Astrocyte (in vitro differentiated cells and primary cell): ENCODE measurements around the gene RABGAP1L. TPM values are rescaled to one million over a fixed set of nuclear protein-coding genes. Genes with fewer than 3 reads are reported as not detected.

Source experiments
- DNase-seq: peaks from one replicate; pipeline ENCODE4 v3.0.0-alpha.2; 2010; ENCODE audit warnings: low read depth
- FAIRE-seq: peaks from 2 replicates; lab custom pipeline; 2011; peaks lifted over from hg19 to GRCh38; lab: Jason Lieb, UNC
- H2AFZ ChIP-seq: 2 replicates; pipeline ENCODE4 v1.6.0; 2012; ENCODE audit warnings: low read depth, low read length, inconsistent platforms
- H3K27ac ChIP-seq: 2 replicates; pipeline ENCODE4 v1.5.1; 2011; ENCODE audit warnings: low read depth, low read length, inconsistent platforms
- H3K27me3 ChIP-seq: 2 replicates; pipeline ENCODE4 v1.6.0; 2011; ENCODE audit warnings: low read length, inconsistent platforms; ENCODE audit not compliant: insufficient read depth
- H3K36me3 ChIP-seq: 2 replicates; pipeline ENCODE4 v1.5.1; 2011; ENCODE audit warnings: low read length, inconsistent platforms; ENCODE audit not compliant: insufficient read depth
- H3K4me1 ChIP-seq: 2 replicates; pipeline ENCODE4 v1.5.1; 2011; ENCODE audit warnings: low read length, inconsistent platforms; ENCODE audit not compliant: insufficient read depth
- H3K4me2 ChIP-seq: 2 replicates; pipeline ENCODE4 v1.6.0; 2012; ENCODE audit warnings: low read length, inconsistent platforms
- H3K4me3 ChIP-seq: 2 replicates; pipeline ENCODE4 v1.5.1; 2011; ENCODE audit warnings: low read depth, mild to moderate bottlenecking, low read length, inconsistent platforms; ENCODE audit not compliant: insufficient read depth
- H3K79me2 ChIP-seq: 2 replicates; pipeline ENCODE4 v1.6.0; 2012; ENCODE audit warnings: mild to moderate bottlenecking, low read length, inconsistent platforms; ENCODE audit not compliant: insufficient read depth
- H3K9ac ChIP-seq: 2 replicates; pipeline ENCODE4 v1.6.0; 2012; ENCODE audit warnings: mild to moderate bottlenecking, low read length, inconsistent platforms
- H3K9me3 ChIP-seq: 2 replicates; pipeline ENCODE4 v1.5.1; 2012; ENCODE audit warnings: low read depth, mild to moderate bottlenecking, low read length, inconsistent platforms; ENCODE audit not compliant: insufficient read depth
- H4K20me1 ChIP-seq: 2 replicates; pipeline ENCODE4 v1.6.0; 2012; ENCODE audit warnings: low read length, inconsistent platforms; ENCODE audit not compliant: insufficient read depth
- H3K27ac Mint-ChIP-seq: one replicate; pipeline ENCODE4 v1.8.0; 2021; ENCODE audit warnings: mild to moderate bottlenecking, mixed read lengths; ENCODE audit not compliant: unreplicated experiment
- H3K27me3 Mint-ChIP-seq: one replicate; pipeline ENCODE4 v1.8.0; 2021; ENCODE audit warnings: low read depth, mixed read lengths; ENCODE audit not compliant: unreplicated experiment
- H3K36me3 Mint-ChIP-seq: one replicate; pipeline ENCODE4 v1.8.0; 2021; ENCODE audit warnings: low read depth, mixed read lengths; ENCODE audit not compliant: unreplicated experiment
- H3K4me1 Mint-ChIP-seq: one replicate; pipeline ENCODE4 v1.8.0; 2021; ENCODE audit warnings: low read depth, mixed read lengths; ENCODE audit not compliant: unreplicated experiment
- H3K4me3 Mint-ChIP-seq: one replicate; pipeline ENCODE4 v1.8.0; 2021; ENCODE audit warnings: mild to moderate bottlenecking, moderate library complexity, mixed read lengths; ENCODE audit not compliant: unreplicated experiment
- H3K9me3 Mint-ChIP-seq: one replicate; pipeline ENCODE4 v1.8.0; 2021; ENCODE audit warnings: mild to moderate bottlenecking, mixed read lengths; ENCODE audit not compliant: unreplicated experiment
- CTCF ChIP-seq: IDR thresholded peaks from 2 replicates; pipeline ENCODE4 v1.5.1; 2011; ENCODE audit warnings: low read depth, mild to moderate bottlenecking, inconsistent platforms, low read length, moderate library complexity; ENCODE audit not compliant: insufficient read depth
- EZH2 ChIP-seq: IDR thresholded peaks from 2 replicates; pipeline ENCODE4 v1.6.1; 2012; ENCODE audit warnings: mild to moderate bottlenecking, low read length, inconsistent platforms; ENCODE audit not compliant: insufficient read depth
- total RNA-seq: library from RNA; stranded (reverse); gene quantifications from 2 replicates; pipeline ENCODE4 v1.2.1, GENCODE V29; 2021

The RABGAP1L gene
- total RNA-seq, 1 donor from 2014 or later = 40.2 TPM

- no peaks in the 10 kb centered on the region for H3K27me3 ChIP-seq
- no peaks in the 10 kb centered on the region for H4K20me1 ChIP-seq
- no peak overlapping the region for H3K4me3 ChIP-seq
- DNase-seq (no peak), FAIRE-seq (no peak)
- TF ChIP-seq CTCF = no peak
- TF ChIP-seq EZH2 = no peak
- H2AFZ ChIP-seq = no peak overlapping the region
- H3K9me3 ChIP-seq = no peaks in the 10 kb centered on the region
- H3K27me3 Mint-ChIP-seq = no peaks in the 10 kb centered on the region
- H3K36me3 Mint-ChIP-seq = no peaks in the 10 kb centered on the region
- no peak overlapping the region for H3K9ac ChIP-seq
- H3K4me1 ChIP-seq = no peaks in the 10 kb centered on the region
- H3K79me2 ChIP-seq = no peaks in the 10 kb centered on the region
- H3K27ac Mint-ChIP-seq = no peak overlapping the region
- no peak overlapping the region for H3K4me3 Mint-ChIP-seq
- no peaks in the 10 kb centered on the region for H3K9me3 Mint-ChIP-seq
- no peak overlapping the region for H3K27ac ChIP-seq
- peaks cover 16% of the 10 kb centered on the region for H3K4me1 Mint-ChIP-seq
- no peak overlapping the region for H3K4me2 ChIP-seq
- H3K36me3 ChIP-seq = no peaks in the 10 kb centered on the region
These were observed 776.8 kb downstream of the RABGAP1L start for GRCh38 chr1:174935961-174936727.

GRCh38 chr1:174938281-174939007 is 779.1 kb downstream of the RABGAP1L start:
- H3K27ac ChIP-seq = no peak overlapping the region
- H3K27ac Mint-ChIP-seq = no peak overlapping the region
- no peaks in the 10 kb centered on the region for H3K36me3 ChIP-seq
- no peaks in the 10 kb centered on the region for H3K9me3 Mint-ChIP-seq
- H3K4me1 ChIP-seq = no peaks in the 10 kb centered on the region
- H3K4me1 Mint-ChIP-seq = peaks cover 9% of the 10 kb centered on the region
- DNase-seq (no peak), FAIRE-seq (no peak)
- no peaks in the 10 kb centered on the region for H3K27me3 ChIP-seq
- no peak overlapping the region for H2AFZ ChIP-seq
- H3K27me3 Mint-ChIP-seq = no peaks in the 10 kb centered on the region
- H3K9me3 ChIP-seq = no peaks in the 10 kb centered on the region
- H3K4me2 ChIP-seq = no peak overlapping the region
- H3K36me3 Mint-ChIP-seq = no peaks in the 10 kb centered on the region
- H3K79me2 ChIP-seq = no peaks in the 10 kb centered on the region
- no peak overlapping the region for H3K9ac ChIP-seq
- H3K4me3 ChIP-seq = no peak overlapping the region
- H3K4me3 Mint-ChIP-seq = no peak overlapping the region
- TF ChIP-seq CTCF = no peak
- no peak for TF ChIP-seq EZH2
- H4K20me1 ChIP-seq = no peaks in the 10 kb centered on the region
